Measurements from ENCODE around the gene CCR3. TPM values are rescaled to one million over a fixed set of nuclear protein-coding genes. Genes with fewer than 3 reads are reported as not detected.

The CCR3 gene
- total RNA-seq, 1 donor from 2014 or later, result not detected

Other genes with a start within 250 kb of the CCR3 start
- 60.6 TPM for gene FYCO1, start 246.6 kb upstream of the CCR3 start, total RNA-seq
- 0.27 TPM for gene XCR1, start 215.0 kb upstream of the CCR3 start, total RNA-seq
- gene CCR1, start 34.1 kb upstream of the CCR3 start, total RNA-seq, result 16.5 TPM
- gene CCR2, start 111.7 kb downstream of the CCR3 start, total RNA-seq, result 3.7 TPM
- gene CCR5, start 128.5 kb downstream of the CCR3 start, total RNA-seq, result 3.6 TPM
- gene CCRL2, start 164.8 kb downstream of the CCR3 start, total RNA-seq, result 4.7 TPM
- gene LTF, start 222.4 kb downstream of the CCR3 start, total RNA-seq, result 11.3 TPM

All from sciatic nerve (tissue), 1 donor.